GM18519 (cell line): Measurements from ENCODE around the gene RPS10.
"Not testable (repeated sequence)": the region's sequence is repeated elsewhere in the genome, so short reads cannot be mapped to it uniquely, and the experiment has no call there.

Source experiments
- ATAC-seq: cut with Tn5 transposase; IDR thresholded peaks from one replicate; pipeline ENCODE4 v1.9.1; 2021; ENCODE audit warnings: mild to moderate bottlenecking, moderate library complexity; ENCODE audit not compliant: unreplicated experiment, low FRiP score

The RPS10 gene

DNA sequence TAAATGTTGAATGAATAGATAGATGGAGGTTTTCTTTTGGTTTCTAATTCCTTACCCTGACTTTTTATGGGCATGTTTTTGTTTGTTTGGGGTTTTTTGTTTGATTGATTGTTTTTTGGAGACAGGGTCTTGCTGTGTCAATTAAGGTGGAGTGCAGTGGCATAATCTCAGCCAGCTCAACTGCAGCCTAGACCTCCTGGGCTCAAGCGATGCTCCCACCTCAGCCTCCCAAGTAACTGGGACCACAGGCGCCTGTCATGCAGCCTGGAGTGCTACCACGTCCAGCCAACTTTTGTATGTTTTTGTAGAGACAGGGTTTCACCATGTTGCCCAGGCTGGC is 31.9 kb downstream of the RPS10 start:
- ATAC-seq: no peak

DNA sequence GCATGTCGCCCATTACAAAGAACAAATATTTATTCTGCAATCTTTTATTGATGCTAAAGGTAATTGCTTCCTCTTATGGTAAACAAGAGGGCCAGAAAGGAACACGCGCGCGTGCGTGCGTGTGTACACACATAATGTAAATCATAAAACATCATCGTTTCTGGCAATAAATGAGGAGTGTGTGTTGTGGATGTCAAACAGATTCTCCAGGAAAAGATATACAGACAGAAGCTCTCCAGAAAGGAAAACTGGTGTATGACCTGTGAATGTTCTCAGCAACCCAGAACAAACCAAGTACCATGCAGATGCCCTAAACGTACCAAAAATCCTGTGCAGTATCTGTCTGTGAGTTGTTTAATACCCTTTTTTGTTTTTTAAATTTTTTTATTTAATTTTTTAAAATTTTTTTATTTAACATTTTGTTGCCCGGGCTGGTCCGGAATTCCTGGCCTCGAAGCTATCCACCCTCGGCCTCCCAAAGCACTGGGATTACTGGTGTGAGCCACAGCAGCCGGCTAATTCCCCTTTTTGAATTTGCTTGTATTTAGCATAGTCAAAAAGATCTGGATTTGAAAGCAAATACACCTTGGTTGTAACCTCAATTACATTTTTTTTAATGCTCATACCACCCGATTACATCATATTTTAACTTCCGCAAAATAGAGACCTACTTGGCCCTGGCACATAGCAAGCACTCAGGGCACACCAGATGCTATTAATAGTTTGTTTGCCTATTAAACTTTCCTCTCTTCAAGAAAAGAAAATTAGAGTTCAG is 32.5 kb downstream of the RPS10 start:
- ATAC-seq: no peak

DNA sequence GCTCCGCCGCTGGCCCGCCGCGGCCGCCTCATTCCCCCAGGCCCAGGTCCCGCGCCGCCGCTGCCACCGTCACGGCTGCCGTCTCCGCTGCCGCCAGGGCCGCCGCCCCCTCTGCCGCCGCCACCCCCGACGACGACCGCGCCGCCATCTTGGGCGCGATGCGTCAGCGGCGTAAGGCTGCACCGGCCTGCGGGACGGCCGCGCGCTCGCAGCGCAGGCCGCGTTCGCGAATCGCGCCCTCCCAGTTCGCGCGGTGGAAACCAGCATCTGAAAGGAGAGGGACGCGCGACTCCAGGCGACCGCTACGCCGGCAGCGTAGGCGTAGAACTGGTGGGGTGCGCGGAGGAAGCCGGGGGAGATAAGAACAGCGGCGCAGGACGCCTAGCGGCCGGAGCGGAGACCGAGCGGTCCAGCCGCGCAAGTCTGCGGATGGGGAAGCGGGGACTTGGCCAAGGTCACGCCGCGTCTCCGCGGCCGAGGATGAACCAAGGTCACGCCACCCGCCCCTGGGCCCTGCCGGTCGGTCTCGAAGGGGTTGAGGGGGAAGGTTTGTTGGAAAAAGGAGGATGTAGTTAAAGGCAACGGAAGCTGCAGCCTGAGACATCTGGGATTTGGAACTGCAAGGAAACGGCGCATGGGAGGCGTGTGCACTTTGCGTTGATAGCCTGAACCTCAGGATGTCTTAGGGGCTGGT is 33.2 kb downstream of the RPS10 start, which contains the start of gene NUDT3:
NUDT3 (minus strand) TSS at position 173 of the 694 bp plus-strand sequence. CDS start 307 bp downstream, outside the sequence.
- ATAC-seq: peak; percentile 81

DNA sequence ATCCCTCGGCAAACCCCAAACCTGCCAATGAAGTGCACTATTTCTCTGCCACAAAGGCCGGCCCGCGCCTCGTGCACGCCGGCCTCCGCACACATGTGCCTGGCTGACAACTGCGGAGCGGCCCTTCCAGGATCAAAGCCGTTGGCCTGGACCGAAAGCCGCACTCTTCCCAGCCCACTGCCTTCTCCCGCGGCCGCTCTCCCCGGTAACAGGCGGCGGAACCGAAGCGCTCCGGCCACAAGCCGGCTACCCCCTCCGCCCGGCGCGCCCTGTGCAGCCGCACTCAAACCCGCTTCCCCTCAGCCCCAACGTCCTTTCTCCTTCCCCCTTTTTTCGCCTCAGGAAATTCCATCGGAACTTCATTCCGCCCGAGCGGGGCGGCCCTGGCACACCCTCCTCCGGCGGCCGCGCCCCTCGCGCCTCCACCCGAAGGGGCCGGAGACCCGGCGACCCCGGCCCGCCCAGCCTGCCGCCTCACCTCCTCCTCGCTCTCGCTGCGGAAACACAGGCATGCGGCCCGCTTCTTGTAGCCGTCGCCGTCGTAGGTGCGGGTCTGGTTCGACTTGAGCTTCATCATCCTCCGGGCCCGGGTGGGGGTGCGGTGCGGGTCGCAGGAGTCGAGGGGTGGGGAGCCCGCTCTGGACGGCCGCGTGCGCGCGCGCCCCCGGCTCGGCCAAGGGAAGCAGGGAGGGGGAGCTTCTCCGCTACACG is 33.9 kb downstream of the RPS10 start:
- peak; percentile 7 for ATAC-seq

DNA sequence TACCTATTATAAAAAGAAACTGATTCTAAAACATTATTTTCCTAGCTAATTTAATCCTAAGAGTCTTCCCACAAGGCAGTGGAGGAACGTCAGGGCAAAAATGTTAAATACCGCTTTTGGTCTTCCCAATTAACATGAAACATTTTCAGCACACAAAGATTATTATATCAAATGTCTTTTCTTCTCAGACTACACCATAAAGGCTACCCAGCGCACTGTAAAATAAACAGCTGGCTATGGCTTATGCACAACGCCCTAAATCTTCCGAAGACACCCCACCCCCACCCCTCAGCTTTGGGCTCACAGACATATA is 34.4 kb downstream of the RPS10 start:
- no peak for ATAC-seq

DNA sequence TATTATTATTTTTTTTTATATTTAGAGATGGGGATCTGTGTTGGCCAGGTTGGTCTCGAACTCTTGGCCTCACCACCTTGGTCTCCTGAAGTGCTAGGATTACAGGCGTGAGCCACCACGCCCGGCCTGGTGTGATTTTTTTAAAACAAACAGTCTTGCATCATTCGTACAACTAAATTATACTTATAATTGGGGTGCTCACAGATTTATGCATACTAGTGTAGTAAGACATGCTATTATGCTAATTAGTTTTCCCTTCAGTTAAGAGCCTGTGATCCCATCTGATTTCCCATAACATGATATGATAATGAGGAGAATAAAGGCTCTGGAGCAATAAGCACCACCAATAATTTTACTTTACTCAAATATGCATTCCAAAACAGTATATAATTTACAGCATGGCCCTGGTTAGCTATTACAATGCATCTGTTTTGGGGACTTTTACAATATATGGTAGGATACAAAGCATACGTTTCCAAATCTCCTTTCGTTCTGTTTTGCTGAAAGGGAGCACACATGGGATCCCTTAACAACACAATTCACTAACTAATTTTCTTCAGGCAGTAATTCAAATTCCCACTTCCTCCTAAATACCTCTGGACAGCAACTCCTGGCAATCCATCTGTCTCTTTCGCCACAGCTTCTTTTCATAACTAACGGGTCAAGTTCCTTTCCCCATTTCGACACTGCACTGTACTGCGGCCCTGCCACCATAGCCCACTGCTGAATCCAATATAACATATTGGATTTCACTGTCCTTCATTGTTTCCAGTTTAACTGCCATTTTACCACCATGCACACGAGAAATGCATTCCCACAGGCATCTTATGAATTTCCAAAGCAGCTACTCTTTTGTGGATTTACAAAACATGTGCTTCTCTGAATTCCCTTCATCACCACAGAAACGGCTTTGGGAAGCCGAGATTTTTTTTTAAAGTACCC is 35.1 kb downstream of the RPS10 start:
- ATAC-seq: no peak

DNA sequence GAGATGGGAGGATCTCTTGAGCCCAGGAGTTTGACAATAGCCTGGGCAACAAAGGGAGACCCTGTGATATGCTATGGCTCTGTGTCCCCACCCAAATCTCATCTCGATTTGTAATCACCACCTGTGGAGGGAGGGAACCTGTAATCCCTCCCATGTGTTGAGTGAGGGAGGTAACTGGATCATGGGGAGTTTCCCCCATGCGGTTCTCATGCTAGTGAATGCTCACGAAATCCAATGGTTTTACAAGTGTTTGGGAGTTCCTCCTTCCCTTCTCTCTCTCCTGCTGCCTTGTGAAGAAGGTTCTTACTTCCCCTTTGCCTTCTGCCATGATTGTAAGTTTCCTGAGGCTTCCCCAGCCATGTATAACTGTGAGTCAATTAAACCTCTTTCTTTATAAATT is 36.8 kb downstream of the RPS10 start:
- no peak for ATAC-seq

DNA sequence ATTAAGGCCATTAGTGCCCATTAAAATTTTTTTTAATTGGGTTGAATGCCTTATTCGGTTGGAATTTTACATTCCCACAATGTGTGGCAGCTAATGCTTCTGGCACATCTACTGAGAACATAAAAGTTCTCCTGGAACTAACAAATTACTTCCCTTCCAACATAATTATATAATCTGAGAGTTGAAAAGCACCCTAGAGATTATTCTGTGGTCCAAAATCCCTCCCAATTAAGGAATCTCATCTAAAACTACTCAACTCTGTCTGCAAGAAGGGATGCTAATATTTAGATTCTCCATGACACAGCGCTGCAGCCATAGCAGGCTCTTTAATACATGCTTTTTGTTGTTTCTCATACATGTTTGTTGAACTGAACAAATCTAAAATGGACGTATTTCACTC is 37.4 kb downstream of the RPS10 start:
- no peak for ATAC-seq

DNA sequence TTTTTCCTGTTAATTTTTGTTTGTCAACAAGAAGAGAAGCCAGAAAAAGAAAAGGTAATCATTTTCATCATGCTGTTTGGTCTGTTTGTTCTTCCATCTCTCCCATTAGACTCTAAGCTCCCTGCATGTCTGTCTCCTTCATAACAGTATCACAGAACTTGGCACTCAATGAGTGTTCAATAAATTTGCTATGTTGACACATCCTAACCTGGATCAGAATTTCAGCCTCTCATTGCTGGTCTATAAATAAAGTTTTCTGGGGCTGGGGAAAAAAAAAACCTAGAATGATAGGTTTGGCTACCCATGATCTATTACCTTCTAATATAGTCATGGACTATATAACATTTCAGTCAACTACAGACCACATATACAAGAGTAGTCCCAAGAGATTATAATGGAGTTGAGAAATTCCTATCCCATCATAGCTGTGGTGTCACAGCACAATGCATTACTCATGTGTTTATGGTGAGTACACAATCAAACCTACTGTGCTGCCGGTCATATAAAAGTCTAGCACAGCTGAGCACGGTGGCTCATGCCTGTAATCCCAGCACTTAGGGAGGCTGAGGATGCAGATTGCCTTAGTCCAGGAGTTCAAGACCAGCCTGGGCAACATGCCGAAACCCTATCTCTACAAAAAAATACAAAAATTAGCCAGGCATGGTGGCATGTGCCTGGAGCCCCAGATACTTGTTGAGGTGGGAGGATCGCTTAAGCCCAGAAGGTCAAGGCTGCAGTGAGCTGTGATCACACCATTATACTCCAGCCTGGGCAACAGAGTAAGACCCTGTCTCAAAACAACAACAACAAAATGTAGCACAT is 39.3 kb downstream of the RPS10 start:
- ATAC-seq: no peak

DNA sequence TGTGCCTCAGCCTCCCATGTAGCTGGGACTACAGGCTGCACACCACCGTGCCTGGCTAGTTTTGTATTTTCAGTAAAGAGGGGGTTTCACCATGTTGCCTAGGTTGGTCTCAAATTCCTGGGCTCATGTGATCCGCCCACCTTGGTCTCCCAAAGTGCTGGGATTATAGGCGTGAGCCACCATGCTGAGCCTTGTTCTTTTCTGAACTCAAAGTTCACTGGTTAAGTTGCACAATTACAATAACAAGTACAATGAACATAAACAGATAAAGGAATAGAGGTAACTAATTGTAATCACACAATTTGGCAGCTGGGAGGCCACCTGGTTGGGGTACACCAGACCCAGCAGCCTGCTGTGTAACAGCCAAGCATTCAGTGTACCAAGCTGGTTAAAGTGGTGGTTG is 40.1 kb downstream of the RPS10 start:
- ATAC-seq: no peak

DNA sequence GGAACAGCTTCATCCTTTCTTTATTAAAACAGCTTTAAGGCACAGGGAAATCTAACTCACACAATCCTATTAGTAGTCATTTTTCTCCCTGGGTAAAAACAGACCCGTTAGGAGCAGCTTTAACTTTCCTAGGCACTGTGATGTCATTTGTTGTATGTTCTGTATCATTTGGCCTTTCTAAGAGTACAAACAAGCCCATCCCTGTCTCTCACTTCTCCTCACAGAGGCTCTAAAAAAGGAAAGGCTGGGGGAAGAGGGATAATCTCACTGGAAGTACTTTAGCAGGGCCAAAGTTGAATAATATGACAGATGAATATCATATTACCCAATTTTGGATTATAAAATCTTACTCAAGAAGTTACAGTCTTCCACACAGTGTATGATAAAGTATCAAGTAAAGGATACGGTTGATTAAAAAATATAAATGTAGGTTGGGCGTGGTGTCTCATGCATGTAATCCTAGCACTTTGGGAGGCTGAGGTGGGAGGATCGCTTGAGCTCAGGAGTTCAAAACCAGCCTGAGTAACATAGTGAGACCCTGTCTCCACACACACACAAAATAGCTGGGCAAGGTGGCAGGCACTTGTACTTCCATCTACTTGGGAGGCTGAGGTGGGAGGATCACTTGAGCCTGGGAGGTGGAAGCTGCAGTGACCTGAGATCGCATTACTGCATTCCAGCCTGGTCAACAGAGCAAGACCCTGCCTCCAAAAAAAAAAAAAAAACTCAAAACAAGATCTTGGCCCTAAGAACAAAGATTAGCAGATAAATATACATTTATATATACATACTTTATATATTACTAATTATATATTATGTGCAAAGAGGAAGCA is 41.3 kb downstream of the RPS10 start:
- no peak for ATAC-seq

DNA sequence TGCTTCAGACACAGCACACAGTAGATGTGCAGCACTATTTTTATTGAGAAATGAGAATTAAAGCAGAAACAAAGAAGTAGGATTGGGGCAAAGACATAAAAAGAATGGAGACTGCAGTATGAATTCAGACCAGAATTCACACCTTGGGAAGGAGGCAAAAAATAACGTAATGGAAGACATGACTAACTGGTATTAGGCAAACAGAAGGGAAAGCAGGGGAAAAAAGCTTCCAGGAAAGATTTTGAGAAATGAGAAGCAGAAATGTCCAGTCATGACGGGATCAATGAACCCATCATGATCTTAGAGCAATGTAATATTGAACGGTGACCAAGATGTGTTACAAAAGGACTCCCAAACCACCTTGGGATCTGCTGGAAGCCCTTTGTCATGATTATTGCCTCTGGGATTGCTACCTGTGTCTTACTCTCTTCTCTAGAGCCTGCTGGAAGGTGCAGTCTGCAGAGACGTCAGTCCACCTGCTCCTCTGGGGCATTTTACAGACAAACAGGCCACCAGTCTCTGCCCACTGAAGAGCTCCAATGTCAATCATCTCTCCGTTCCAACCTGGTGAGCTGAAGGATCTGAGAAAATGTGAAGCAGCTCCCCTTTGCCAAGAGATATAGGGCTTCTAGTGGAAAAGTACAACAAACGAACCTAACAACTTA is 42.1 kb downstream of the RPS10 start:
- no peak for ATAC-seq

DNA sequence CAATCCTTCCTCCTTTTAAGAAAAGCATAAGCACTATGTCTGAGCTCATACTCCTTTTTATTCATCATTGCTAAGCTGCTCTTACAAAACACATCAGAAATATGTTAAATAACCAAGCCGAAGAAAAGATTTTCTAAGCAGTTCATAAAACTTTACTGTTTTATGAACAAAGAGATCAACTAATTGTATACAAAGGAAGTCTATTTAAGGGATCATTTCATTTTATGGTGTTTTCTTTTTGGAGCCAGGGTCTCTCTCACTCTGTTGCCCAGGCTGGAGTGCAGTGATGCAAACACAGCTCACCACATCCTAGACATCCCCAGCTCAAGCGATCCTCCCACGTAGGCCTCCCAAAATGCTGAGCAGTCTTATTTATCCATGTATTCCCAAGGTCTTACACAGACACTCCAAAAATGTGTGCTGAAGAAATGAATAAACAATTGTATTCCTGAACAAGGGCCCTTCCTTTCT is 42.7 kb downstream of the RPS10 start:
- ATAC-seq: no peak

DNA sequence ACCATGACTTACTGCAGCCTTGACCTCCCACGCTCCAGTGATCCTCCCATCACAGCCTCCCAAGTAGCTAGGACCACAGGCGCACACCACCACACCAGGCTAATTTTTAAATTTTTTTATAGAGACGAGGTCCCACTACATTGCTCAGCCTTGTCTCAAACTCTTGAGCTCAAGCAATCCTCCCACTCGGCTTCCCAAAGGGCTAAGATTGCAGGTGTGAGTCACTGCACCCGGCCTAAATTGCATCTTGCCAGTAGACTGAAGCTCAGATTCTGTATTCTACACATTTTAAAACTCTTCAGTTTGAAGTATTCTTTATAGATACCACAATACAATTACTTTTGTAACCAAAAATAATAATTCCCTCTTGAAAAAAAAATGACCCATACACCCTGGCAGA is 44.8 kb downstream of the RPS10 start:
- no peak for ATAC-seq

DNA sequence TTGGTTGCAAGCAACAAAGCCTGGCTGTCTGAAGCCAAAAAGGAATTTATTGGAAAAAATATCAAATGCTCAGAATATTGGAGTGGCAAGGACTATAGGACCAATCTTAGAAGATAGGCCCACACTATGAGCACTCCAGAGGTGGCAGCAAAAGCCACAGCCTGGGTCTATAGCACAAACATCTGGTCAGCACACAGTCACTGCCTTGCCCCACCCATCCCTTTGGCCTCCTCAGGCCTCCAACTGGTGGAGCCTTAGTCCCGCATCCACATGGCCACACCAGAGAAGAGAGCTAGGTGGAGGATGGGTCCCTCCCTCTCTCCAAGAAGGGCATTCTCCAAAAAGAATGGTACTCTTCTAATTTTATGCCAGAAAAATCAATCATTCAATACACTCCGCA is 47.4 kb downstream of the RPS10 start:
- ATAC-seq: no peak

DNA sequence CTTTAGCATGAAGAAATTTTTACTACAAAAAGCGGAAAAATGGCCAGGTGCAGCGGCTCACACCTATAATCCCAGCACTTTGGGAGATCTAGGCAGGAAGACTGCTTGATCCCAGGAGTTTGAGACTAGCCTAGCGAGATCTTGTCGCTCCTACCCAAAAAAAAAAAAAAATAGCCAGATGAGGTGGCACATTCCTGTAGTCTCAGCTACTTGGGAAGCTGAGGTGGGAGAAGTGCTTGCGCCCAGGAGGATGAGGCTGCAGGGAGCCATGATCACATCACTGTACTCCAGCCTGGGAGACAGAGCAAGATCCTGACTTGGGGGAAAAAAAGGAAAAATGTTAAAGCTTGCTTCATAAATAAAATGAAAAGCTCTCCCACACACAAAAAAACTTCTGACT is 47.9 kb downstream of the RPS10 start:
- ATAC-seq: no peak

DNA sequence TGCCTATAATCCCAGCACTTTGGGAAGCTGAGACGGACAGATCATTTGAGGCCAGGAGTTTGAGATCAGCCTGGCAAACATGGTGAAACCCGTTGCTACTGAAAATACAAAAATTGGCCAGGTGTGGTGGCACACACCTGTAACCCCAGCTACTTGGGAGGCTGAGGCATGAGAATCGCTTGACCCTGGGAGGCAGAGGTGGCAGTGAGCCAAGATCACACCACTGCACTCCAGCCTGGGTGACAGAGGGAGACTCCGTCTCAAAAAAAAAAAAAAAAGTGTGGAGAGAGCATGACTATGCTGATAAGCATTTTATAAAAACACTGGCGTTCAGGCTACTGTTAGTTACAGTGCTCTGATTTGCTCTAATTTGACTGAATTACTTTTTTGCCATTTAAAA is 48.3 kb downstream of the RPS10 start:
- not testable (repeated sequence) for ATAC-seq

DNA sequence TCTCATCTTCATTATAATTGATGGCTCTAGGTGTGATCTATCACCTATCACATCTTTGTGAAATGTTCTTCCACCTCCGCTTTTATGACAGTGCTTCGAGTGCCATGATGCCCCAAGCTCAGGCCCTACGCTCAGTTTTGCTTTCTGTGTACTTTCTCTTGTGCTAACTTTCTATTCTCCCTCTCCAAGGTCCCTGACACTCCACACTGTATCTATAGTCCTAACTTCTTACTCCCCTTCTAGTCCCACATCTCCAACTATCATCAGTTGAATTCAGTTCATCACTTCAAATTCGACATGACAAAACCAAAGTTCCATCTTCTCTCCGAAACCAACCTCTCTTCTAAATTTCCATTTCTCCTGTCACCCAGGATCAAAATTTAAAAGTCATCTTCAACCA is 50.0 kb downstream of the RPS10 start:
- no peak for ATAC-seq
